Measurements from ENCODE around the gene CDK18.

DNA sequence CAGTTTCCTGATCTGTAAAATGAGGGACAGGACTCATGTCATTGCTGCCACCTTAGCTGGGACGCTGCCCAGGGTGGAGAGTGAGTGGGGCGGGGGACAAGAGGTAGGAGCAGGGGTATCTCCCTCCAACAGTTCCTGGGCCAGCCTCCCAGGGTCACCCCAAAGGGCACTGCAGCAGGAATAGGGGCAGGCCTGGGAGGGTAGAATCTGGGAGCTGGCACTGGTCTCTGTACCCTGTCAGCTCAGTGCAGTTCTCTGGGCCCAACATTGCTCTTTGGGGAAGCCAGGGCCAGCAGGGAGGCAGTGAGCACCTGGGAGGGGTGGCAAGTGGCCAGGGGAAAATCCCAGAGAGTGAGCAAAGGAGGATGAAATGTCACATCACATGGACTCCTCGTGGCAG lies 71.5 kb downstream of the CDK18 start:
- TF ChIP-seq EZH2 (IDR thresholded peaks at IDR 0.05; ENCODE audit: insufficient read depth, poor library complexity, severe bottlenecking) = no peak
- TF ChIP-seq EZH2phosphoT487 (IDR thresholded peaks at IDR 0.05; ENCODE audit: insufficient read depth, low read depth) = no peak

Data from GM23248 (cell line).